ENCODE measurements around the gene HIBCH. TPM values are rescaled to one million over a fixed set of nuclear protein-coding genes. Genes with fewer than 3 reads are reported as not detected.
"Not testable (repeated sequence)": the region's sequence is repeated elsewhere in the genome, so short reads cannot be mapped to it uniquely, and the experiment has no call there.

Gene HIBCH
- total RNA-seq, 1 experiment from 2014 or later, result 12.4 TPM

DNA sequence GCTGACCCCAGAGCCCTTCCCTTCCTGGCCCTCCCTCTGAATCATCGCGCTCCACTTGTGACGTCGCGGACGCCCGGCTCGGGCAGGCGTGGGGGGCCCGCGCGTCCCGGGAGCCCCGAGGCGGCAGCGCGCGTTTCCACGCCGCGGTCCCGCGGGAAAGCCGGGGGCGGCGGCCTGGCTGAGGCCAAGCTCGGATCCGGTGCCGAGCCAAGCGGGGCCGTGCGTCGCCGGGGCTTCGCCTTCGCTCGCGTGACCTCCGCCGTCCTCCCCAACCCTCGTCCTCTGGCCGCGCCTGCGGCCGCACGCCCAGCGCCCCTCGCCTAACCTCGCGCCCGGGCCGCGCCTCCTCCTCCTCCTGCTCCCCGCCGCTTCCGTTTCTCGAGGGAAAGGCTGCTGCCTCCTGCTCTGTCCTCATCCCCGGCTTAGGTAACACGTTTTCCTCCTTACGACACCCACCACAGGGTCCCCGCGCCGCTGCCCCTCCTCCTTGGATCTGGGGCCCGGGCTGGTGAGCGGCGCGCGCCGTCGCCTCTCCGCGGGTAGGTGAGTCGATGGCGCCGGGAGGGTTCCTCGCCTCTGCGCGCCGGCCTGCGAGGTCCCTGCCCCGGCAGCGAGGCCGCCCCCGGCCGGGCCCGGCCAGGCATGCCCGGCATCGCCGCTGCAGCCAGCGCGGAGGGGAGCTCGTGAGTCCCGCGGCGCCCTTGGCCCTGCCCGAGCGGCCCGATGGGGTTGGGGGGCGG is 24.1 kb upstream of the HIBCH start, which contains the start of gene INPP1:
Gene INPP1 (plus strand): TSS at position 54 of the 740 bp plus-strand sequence. CDS start 16,514 bp downstream, outside the sequence.
- DNase-seq (ENCODE audit: extremely low read depth, low read depth), result peak; percentile 25

DNA sequence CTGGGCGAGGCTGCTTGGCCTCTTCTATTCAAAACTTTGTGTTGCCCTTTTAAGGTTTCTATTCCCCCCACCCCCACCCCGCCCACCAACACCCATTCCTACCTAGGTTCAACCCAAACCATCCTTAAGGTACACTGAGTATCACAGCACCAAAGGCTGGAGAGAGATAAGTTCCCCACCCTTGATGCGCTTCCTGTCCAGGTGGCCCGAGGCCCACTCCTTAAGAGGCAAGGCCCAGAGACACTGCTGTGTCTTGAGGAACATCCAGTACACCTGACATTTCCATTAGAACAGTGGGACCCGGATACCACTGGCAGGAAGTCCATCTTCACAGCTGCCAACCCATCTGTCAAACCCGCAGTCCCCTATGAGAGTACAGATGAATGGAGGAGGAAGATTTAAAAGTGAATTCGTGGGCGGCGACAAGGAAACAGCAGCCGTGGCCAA is 23.5 kb upstream of the HIBCH start:
- no peak for DNase-seq (ENCODE audit: extremely low read depth, low read depth)

DNA sequence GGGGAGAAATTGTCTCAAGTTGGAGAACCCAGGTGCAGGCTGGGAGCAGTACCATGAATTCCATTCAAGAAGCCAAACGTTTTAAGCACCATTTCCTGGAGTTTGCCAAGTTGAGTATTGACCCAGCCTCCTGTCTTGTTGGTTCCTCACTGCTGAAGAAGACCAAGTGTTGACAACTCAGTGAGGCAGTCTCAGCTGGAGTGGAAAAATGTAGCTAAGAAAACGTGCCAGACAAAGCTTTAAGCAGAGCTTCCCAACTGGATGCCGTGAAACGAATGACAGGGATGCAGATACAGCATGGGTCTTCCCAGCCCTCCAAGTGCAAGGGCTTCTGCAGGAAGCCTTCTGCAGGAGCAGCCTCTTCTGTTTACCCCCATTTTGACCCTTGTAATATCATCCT is 23.0 kb upstream of the HIBCH start:
- no peak for DNase-seq (ENCODE audit: extremely low read depth, low read depth)

DNA sequence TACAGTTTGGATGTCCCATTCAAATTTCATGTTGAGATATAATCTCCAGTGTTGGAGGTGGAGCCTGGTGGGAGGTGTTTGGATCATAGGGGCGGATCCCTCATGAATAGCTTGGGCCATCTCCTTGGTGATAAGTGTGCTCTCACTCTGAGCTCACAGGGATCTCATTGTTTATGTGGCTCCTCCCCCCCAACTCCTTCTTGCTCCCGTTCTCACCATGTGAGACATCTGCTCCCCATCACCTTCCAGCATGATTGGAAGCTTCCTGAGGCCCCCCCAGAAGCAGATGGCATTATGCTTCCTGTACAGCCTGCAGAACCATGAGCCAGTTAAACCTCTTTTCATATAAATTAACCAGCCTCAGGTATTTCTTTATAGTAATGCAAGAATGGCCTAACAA is 20.7 kb upstream of the HIBCH start:
- peak; percentile 21 for DNase-seq (ENCODE audit: extremely low read depth, low read depth)

DNA sequence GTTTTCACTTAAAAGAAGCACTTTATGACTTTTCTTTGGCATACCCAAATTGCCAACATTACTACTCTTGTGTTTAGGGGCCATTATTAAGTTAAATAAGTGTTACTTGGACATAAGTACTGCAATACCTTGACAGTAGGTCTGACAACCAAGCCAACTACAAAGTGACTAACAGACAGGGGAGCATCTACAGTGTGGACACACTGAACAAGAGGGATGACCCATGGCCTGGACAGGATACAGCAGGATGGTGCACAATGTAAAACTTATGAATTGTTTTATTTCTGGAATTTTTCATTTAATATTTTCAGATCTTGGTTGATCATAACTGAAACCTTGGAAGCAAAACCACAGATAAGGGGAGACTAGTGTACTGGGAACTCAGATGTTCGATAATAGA is 19.8 kb upstream of the HIBCH start:
- DNase-seq (ENCODE audit: extremely low read depth, low read depth), result no peak

DNA sequence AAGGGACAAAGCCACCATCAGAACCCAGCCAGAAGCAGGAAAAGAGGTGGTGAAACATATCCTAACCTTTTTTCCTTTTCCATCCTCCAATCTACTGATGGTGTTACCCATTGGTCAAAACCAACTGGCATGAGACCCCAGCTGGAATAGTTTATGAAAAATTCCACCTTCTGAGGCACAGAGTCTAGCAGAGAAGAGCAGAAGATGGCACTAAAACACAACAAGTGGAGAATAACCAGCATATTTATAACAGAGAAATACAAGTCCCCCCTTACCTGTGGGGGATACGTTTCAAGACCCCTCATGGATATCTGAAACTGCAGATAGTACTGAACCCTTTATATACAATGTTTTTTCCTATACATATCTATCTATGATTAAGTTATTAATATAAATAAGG is 18.8 kb upstream of the HIBCH start:
- DNase-seq (ENCODE audit: extremely low read depth, low read depth), result no peak

DNA sequence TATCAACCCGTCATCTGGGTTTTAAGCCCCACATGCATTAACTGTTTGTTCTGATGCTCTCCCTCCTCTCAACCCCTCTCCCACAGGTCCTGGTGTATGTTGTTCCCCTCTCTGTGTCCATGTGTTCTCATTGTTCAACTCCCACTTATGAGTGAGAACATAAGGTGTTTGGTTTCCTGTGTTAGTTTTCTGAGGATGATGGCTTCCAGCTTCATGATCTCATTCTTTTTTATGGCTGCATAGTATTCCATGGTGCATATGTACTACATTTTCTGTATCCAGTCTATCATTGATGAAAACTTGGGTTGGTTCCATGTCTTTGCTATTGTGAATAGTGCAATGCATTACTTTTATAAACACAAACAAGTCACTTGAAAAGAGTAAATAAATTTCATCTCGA is 16.8 kb upstream of the HIBCH start:
- no peak for DNase-seq (ENCODE audit: extremely low read depth, low read depth)

DNA sequence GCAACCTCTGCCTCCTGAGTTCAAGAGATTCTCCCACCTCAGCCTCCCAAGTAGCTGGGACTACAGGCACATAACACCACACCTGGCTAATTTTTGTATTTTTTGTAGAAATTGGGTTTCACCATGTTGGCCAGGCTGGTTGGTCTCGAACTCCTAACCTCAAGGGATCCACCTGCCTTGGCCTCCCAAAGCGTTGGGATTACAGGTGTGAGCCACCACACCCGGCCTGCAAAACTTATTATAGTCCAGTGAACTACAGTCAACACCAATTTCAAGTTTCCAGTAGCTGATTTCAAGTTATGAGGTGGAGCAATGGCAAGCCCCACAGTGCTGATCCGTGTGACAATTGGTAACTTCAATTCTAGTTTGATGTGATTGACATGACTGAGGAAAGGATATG is 16.0 kb upstream of the HIBCH start:
- not testable (repeated sequence) for DNase-seq (ENCODE audit: extremely low read depth, low read depth)

DNA sequence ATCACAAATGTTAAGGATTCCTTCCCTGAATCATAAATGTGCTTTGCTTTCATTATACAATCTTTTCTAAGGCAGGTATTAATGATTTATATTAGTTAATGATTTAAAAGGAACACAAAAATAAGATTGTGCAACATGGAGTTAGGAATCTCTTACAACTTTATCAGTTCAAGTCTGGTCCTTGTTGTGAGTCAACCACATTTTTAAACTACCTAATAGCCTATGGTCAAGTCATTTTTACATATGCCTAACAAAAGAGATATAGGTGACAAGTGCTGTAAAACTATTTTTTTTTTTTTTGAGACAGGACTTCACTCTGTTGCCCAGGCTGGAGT is 15.6 kb upstream of the HIBCH start:
- DNase-seq (ENCODE audit: extremely low read depth, low read depth), result no peak

DNA sequence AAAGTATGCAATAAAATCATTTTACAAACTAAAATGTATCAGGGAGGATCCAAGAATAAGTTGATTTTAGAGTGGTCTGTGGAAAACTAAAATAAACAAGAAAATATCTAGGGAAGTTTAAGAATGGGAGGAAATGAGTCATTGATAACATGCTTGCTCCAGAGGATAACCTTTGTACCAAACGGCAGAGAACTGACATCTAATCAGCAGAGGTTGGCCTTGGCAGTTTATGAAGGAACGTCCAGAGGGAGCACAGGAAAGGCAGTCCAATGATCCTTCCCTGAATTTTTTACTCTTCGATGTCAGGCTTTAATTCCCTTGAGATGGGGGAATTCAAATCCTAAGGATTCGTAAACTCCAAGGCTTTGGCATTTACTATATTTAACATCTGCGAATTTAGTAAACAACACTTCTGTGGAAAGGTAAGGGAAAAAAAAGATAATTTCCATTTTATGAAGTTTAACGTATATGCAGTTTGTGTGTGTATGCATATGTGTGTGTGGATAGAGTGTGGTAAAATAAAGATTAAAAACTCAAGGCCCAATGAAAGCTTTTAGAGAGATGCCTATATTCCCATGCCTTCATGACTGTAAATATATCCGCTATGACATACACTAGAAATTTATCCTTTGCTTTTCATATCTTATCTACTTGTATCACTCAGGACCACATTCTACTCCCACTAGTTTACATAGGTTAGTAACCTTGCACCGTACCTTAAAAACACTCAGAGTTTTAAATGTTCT is 15.0 kb upstream of the HIBCH start:
- DNase-seq (ENCODE audit: extremely low read depth, low read depth), result peak; percentile 19

DNA sequence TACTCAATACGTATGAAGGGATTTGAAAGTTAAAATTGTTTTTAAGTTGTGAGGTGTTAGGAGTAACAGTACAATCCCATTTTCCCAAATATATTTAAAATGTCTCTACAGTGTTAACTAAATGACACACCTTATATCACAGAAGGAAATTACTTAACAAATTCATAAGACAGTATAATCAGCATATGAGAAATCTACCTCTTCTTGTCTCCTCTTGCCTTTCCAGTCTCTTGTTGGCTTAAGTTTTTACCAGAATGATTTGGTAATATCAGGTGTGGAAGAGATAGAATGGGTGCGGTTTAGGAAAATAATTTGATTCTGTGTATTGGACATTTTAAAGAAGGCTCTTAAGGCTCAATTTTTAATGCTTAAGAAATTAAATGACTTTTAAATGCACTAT is 14.3 kb upstream of the HIBCH start:
- DNase-seq (ENCODE audit: extremely low read depth, low read depth), result no peak

DNA sequence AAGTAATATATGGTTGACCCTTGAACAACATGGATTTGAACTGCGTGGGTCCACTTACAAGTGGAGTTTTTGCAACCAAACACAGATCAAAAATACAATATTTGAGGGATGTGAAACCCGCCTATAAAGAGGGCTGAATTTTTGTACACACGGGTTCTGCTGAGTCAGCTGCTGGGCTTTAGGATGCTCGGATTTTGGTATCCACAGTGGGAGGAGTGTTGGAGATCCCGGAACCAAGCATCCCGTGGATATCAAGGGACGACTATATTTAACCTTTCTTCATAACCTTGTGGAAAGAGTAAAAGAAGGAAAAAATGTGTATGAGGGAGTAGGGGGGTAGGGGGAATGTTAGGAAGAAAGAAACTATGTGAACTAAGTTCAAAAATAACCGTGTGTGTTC is 13.8 kb upstream of the HIBCH start:
- DNase-seq (ENCODE audit: extremely low read depth, low read depth), result no peak

DNA sequence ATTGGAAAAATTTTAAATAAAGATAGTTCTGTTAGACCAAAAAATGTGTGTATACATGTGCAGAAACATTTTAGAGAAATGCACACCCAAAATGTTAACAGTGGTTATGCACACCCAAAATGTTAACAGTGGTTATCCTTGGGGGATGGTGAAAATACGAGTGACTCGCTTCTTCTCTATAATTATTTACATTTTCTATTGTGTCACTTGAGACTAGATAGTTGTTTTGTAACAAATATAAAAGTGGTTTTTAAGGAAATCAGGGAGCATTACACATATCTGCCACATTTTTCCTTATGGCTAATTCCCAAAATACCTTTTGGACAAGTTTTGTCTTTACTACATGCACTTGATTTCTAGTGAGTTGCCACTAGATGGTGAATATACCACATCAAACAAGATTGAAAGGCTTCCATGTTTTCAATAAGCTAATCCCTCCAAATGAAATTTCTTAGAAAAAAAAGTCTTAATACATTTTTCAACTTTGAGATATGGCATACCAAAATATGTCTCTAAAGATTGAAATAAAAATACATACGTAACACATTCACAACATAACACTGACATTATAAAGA is 9.0 kb upstream of the HIBCH start:
- no peak for DNase-seq (ENCODE audit: extremely low read depth, low read depth)

DNA sequence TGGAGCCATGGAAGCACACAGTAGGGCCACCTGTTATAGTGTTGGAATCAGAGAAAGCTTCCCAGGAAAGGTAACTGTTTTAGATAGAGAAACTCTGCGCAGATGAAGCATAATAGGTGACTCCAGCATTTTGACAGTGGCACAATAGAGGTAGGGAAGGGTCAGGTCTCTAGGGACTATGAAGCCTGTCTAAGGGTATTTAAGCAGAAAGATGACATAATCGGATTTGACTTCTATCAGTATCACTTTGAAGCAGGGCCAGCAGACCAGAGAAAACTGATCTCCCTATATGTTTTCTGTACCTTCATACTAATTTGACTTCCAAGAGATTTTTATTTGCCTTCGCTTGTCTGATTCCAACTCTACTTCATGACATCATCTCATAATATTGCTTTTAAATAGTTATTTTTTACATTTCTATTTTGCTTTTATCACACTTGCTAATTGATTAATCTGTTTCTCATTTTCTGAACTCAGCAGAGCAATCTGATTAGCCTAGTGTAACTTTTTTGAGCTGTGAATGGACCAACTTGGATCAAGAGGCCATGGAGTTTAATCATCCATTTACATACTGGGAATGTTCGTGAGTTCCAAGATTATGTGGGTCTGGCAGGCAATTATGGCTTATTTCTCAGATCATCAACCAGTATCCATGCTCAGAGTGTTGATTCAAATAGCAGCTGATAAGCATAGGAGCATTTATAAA is 8.4 kb upstream of the HIBCH start:
- no peak for DNase-seq (ENCODE audit: extremely low read depth, low read depth)

DNA sequence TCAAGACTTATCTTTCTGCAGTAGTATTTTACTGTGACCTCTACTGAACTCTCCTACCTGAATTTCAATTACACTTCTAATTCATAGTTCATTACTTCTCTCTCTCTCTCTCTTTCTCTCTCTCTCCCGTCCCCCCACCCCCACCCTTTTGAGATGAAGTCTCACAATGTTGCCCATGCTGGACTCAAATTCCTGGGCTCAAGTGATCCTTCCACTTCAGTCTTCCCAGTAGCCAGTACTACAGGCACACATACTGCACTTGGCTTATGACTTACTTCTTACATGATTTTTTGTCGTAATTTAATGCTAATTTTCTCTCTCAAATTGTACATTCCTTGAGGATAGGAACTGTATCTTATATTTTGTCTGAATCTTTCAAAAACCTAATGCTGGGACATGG is 6.0 kb upstream of the HIBCH start:
- DNase-seq (ENCODE audit: extremely low read depth, low read depth), result no peak

DNA sequence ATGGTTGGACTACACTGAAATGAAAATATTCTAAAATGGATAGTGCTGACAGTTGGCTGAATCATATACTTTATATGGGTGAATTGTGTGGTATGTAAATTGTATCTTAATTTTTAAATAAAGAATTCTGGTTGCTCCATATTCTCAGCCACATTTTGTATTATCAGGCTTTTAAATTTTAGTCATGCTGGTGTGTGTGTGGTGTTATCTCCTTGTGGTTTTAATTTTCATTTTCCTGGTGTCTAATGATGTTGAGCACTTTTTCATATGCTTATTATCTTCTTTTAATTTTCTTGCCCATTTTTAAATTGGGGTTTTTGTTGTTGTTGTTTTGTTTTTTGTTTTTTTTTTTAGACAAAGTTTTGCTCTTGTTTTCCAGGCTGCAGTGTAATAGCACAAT is 3.8 kb upstream of the HIBCH start:
- no peak for DNase-seq (ENCODE audit: extremely low read depth, low read depth)

DNA sequence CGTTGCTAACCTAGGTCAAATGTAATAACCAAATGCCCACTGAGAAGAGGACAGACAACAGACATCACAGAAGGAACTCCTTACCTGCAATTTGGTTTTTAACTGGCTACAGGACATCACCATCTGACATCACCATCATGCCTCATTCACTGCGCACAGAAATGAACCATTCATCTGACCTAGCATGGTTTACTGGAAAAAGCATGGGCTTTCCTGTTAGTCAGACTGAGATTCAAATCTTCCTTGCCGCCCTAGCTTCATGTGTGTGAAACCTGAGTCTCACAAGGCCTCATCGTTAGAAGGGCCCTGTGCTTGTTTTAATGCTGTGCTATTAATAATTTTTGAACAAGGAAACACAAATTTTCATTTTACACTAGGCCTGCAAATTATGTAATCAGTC is 1.1 kb upstream of the HIBCH start:
- DNase-seq (ENCODE audit: extremely low read depth, low read depth), result no peak

DNA sequence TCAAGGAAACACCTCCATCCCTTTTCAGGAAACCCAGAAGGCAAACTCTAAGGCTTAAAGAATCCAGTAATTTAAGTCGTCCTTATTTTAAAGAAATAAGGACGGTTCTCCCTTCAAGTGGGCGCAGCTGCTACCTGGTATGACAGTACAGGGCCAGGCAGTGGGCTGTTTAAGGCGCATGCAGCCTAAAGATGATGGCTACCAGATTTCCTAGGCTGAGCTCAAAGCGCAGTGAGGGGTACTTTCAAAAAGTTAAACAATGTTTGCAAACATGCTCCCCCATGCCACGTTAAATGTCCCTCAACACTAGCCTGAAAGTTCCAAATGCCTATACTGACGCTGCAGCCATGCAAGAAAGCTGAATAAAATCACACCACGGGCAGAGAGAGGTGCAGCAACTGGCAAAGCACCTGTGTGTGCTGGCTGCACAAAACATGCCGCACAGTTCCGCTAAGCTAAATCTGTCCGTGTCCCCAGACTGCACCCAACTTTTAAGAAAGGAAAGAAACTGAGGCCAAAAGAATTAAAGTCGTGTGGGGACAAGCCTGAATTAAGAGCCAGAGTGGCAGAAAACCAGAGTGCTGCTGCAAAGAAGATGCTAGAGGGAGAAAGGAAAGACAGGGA is 583 bp downstream of the HIBCH start:
- no peak for DNase-seq (ENCODE audit: extremely low read depth, low read depth)

DNA sequence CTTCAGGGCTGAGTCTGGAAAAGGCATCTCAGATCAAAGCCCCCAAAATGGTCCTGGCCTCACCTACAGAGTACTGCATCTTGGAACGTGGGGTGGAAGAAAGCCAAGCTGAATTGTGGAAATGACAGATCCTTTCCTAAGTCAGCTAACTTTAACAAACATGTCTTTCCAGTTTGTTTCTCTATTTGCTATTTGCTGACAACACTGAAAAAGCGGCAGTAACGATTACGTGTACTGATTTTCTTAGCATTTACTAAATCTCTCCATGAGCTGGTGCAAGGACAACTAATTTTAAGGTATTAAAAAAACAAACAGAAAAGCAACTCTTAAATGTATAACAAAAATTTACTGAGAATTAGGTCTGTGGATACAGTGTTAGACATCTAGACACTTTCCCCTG is 1.1 kb downstream of the HIBCH start:
- DNase-seq (ENCODE audit: extremely low read depth, low read depth), result no peak

DNA sequence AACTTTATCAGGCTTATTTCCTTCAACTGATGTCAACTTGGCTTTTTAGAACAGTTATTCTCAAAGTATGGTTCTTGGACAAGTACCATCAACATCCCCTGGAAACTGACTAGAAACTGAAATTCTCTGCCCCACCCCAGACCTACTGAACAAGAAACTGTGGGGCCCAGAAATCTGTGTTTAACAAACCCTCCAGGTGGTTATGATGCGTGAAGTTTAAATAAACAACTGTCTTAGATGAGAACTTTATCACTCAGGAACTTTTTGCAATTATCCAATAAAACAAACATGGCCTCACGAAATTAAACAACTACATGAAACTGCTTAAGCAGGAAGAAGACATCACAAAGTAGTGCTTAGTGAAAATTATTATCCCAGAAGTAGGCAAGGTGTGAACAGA is 4.4 kb downstream of the HIBCH start:
- DNase-seq (ENCODE audit: extremely low read depth, low read depth), result no peak

DNA sequence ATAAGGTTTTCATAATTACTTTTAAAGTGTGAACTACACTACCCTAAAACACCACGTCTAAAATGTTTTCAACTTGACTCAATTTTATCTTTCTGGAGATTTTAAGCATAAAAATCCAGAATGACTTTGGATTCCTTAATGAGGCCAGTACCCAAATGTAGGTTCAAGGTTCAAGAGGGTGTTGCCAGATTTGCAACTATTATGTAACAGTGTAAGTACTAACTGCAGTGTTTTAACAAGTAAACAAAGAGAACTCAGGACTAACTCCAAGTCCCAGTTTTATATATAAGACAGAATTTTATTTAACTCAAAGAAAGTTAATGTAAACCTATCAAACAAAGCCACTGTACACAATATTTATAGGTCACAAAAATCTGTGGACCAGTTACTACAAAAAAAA is 5.7 kb downstream of the HIBCH start:
- DNase-seq (ENCODE audit: extremely low read depth, low read depth), result no peak

Data from NCI-H460 (cell line).